GM21423 (cell line): ENCODE data around the gene PIP5KL1.
"Not testable (repeated sequence)": the region's sequence is repeated elsewhere in the genome, so short reads cannot be mapped to it uniquely, and the experiment has no call there.

Experiments
- ATAC-seq: cut with Tn5 transposase; IDR thresholded peaks from one replicate; pipeline ENCODE4 v1.9.1; 2021; ENCODE audit warnings: mild to moderate bottlenecking, moderate library complexity; ENCODE audit not compliant: unreplicated experiment

Gene PIP5KL1

GRCh38 chr9:127896395-127897192, 34.0 kb downstream of the PIP5KL1 start:
- ATAC-seq = no peak

- ATAC-seq = no peak
These were observed 34.8 kb downstream of the PIP5KL1 start for GRCh38 chr9:127895811-127896210.

GRCh38 chr9:127893392-127893791, 37.2 kb downstream of the PIP5KL1 start:
- ATAC-seq = no peak

- ATAC-seq = no peak
These were observed 37.7 kb downstream of the PIP5KL1 start for GRCh38 chr9:127892831-127893230.

DNA sequence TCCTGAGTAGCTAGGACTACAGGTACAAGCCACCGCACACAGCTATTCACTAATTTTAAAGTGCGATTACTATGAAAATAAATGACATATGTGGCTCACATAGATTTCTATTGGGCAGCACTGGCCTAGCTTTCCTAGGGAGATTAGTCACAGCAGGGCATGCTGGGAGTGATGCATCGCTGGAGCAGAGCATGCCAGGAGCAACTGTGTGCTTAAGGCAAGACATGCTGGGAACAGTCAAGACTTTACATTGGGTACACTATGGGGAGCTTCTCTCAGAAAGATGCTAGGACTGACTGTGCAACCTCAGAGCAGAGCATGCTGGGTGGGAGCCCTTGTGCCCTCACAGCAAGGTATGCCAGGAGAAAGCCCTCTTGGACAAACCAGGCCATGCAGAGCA, 40.5 kb downstream of the PIP5KL1 start:
- ATAC-seq = no peak

DNA sequence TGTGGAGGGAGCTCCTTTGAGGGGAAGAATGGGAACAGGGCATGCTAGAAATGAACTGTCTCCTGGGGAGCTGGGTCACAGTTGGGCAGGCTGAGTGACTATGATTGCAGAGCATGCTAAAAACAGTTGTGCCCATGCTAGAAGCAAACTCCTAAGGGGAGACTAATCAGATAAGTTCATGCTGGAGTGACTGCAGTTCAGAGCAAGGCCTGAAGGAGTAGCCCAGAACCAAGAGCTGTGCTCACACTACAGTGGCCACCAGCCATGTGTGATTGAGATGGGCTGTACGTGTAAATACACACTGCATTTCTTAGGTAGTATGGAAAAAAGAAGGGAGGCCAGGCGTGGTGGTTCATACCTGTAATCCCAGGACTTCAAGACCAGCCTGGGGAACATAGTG, 42.8 kb downstream of the PIP5KL1 start:
- no peak for ATAC-seq

GRCh38 chr9:127886401-127886972, 44.1 kb downstream of the PIP5KL1 start:
- ATAC-seq = no peak

- ATAC-seq = no peak
These were observed 44.9 kb downstream of the PIP5KL1 start for GRCh38 chr9:127885508-127886281.

DNA sequence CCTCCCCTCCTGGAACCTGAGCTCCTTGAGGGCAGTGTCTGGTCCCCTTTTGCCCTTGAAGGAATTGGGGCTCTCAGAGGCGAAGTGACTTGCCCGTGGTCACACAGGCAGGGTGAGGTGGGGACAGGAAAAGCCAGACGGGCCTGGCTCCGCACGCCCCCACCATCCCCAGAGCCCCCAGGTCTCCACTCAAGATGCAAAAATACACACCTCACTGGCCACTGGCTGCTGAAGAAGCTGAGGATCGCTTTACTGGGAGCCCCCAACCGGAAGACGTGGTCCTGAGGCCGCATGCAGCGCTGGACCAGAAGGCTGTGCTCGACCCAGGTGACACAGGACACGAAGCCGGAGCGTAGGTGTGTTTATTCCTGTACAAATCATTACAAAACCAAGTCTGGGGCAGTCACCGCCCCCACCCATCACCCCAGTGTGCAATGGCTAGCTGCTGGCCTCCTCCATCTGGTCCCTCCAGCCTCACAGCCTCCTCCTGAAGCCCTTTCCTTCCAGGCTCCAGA, 45.5 kb downstream of the PIP5KL1 start:
- ATAC-seq = no peak

DNA sequence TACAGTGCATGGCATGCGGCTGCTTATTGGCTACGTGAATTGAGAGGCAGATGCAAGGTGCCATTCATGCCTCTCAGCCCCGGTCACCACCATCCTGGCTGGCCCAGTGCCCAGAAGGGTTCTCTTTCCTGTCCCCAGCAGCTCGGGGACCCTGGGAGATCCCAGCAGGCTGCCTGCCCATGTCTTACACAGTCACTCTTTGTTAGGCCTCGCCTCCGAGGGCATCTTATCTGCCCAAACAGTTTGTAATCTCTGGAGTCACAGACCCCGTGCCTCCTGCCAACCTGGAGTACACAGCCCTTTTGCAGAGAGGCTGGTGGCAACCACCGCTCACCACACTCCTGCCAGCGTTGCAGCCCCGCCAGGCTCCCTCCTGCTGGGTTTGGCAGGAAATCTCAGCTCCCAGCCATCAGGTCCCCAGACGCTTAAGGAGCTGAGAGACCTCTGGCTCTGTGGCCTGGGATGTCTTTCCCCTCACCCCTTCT, 46.1 kb downstream of the PIP5KL1 start:
- ATAC-seq = no peak

DNA sequence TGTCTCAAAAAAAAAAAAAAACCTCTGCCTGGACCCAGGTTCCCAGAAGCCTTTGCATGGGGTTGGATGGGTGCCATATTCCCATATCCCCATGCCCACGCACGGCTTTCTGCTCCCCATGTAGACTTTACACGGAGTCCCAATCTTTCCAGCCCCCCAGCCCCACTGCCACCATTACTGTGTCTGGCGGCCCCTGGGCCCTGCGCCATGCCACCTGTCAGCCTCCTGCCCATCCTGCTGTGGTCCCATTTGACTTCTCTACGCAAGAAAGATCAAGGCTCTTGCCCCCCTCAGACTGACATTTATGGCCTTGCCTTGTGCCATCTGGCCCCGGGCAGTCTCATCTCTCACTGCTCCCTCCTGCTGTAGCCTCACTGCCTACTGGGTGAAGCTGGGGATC, 46.6 kb downstream of the PIP5KL1 start:
- no peak for ATAC-seq

- ATAC-seq = not testable (repeated sequence)
These were observed 48.9 kb downstream of the PIP5KL1 start for GRCh38 chr9:127881715-127882114.

GRCh38 chr9:127880143-127880542, 50.4 kb downstream of the PIP5KL1 start:
- no peak for ATAC-seq

DNA sequence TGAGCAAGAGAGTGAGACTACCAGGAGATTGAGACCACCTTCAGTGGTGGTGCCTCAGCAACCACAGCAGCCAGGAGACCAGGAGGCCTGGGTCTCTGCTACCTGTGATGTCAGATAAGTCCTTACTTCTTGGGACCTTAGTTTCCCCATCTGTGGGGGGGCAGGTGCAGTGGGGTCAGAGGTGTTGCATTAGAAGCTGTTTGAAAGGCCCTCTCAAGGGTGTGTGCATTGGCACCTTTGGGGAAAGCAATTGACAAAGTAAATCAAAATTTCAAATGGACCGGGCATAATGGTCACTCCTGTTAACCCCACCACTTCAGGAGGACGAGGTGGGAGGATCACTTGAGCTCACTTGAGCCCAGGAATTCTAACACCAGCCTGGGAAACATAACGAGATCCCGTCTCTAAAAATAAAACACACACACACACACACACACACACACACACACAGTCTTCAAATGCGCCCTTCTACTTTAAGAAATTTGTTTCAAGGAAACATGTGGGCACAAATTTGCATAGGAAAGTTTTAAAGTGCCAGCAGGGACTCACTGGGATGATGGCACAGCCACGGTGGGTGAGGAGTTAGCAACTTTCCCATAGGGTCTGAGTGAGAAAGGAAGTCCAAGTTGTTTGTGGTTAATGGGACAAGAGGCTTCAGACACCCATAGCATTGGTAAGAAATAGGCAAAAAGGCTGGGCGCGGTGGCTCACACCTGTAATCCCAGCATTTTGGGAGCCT, 51.8 kb downstream of the PIP5KL1 start:
- no peak for ATAC-seq

DNA sequence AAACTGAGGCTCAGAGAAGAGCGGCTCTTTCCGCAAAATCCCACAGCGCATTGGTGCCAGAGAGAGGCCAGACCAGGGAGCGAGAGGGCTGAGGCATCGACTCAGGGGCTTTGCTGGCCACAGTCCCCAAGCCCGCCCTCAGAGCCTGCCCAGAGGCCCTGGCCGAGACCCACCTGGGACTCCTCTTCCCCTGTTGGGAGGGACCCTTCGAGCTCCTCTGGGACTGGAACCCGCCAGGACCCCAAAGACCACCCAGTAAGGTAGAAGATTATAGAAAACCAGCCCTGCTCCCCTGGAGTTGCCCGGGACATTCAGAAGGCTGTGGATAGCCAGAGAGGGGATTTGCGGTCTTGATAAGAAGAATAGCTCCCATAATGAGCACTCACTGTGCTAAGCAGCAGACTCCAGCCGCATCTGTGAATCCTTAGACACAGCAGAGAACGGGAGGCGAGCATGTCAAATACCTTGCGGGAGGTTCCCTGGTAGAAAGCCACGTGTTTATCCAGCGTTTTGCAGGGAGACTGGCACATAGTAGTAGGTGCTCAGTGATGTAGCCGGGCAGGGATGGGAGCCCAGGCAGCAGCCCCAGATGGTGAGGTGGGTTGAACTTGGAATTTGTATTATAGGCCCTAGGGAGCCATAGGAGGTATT, 52.5 kb downstream of the PIP5KL1 start:
- no peak for ATAC-seq

GRCh38 chr9:127877566-127877998, 53.0 kb downstream of the PIP5KL1 start, which contains the start of gene AK1:
Gene AK1 (minus strand): TSS chr9:127877675. CDS start chr9:127874617, 3,058 bp downstream.
- no peak for ATAC-seq

DNA sequence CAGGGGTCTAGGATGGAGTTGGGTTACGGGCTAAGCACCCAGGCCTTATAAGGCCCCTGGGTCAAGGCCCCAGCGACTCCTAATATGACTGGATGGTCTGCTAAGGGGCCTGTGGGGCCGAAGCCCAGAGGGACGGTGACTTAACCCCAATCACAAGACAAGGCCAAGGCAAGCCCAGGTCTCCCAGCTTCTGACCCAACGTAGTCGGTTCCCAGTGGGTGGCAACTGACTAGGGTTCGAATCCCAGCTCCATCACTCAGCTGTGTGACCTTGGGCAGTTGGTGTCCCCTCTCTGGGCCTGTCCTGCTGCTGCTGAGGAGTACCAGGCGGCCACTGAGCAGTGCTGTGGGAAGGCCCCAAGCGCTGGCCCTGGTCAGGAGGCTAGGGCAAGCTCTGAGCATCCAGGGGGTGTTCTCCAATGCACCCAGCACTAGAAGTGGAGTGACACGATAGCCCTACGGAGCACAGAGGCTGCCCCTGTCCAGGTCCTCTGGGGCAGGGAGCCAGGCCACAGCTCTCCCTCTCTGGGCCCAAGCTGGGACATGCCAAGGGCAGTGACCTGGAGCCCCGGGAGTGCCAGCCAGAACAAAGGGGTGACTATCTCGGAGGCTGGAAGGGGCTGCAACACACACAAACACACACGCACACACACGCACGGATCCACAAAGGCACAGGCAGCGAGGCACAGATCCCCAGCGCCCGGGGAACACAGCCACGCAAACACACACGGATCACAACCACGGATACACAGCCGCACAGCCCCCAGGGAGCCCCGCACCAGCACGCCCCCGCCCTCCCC, 53.6 kb downstream of the PIP5KL1 start:
- no peak for ATAC-seq

DNA sequence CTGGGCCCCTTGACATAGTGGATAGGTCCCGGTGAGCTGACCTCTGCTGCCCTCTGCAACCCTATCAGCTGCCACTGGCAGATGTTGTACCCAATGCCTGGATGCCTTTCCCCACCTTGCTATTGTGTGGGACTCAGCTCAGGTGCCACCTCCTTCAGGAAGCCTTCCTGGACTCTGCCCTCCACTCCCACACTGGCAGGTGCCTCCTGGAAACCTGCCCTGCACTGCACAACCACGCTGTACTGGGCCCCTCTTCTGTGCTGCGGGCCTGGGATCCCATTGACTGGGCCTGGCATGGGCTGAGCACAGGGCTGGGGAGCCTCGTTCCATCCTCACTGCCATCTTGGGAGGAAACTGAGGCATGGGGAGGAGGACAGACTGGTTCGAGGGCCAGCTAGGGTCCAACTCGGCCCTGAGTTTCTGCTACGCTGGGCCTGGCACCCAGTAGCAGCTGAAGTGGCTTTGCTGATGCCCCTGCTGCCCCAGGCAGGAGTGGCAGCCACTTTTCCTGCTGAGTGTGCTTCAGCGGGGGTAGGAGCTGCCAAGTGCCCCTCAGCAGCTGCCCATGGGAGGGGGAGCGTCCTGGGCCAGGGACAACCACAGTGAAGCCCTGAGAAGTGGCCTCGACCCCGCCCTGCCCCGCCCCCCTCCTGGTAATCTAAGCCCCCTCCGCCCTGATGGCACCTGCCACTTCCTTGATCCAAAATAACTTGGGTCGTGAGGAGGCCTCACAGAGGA, 54.4 kb downstream of the PIP5KL1 start:
- no peak for ATAC-seq
